ENCODE results near the gene SLC13A4.

DNA sequence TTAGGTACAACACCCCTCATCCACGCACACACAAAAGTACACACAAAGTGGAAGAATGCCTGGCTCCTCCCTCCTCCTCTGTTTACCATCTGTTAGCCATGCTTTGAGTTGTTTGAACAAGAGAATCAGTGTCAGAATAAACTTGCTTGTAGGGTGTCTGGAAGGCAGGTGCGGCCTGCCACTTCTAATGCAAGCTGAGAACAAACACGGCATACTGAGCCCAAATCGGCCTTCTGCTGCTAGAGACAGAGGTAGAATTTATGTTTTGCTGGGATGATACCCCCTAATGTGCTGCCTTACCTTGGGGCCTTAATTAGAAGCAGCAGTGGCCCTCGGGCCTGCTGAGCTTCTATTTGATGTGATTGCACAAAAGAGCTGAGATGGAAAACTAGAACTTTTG is 45.5 kb upstream of the SLC13A4 start:
- TF ChIP-seq POLR2AphosphoS5 (IDR thresholded peaks at IDR 0.05): no peak
- no peak for TF ChIP-seq POLR2A (IDR thresholded peaks at IDR 0.05)

All from upper lobe of left lung (tissue), 4 donors.